Dedifferentiated amniotic fluid mesenchymal stem cell (primary cell): ENCODE measurements around the gene ZNF236.
"Not testable (repeated sequence)": the region's sequence is repeated elsewhere in the genome, so short reads cannot be mapped to it uniquely, and the experiment has no call there.

Experiments used
- DNase-seq: peaks from one replicate; pipeline ENCODE4 v3.0.0-alpha.2; 2016; ENCODE audit errors: extremely low spot score

ZNF236 gene

GRCh38 chr18:76822506-76823160, at the start of gene ZNF236:
Gene ZNF236 (plus strand): TSS chr18:76822557. CDS start chr18:76822608, 51 bp downstream.
- DNase-seq: peak; percentile 63

DNA sequence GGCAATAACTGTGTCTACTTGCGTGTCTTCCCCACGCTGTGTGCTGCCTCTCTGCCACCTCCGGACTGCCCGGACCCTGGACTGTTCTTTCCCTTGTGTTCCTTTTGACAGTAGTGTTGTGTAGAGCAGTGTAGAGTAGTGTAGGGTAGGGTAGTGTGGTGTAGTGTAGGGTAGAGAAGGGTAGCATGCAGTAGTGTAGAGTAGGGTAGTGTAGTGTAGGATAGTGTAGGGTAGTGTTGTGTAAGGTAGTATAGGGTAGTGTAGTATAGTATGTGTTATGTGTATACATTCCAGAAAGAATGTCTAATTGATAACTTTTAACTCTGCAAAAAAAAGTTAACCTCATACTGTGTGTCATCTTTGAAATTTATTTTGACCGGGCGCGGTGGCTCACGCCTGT, 49.7 kb upstream of the ZNF236 start:
- no peak for DNase-seq

GRCh38 chr18:76777036-76777435, 45.3 kb upstream of the ZNF236 start:
- not testable (repeated sequence) for DNase-seq

GRCh38 chr18:76783786-76784484, 38.4 kb upstream of the ZNF236 start:
- no peak for DNase-seq

GRCh38 chr18:76785872-76786271, 36.5 kb upstream of the ZNF236 start:
- DNase-seq: no peak

- no peak for DNase-seq
Observed at GRCh38 chr18:76788571-76789317, 33.6 kb upstream of the ZNF236 start.

DNA sequence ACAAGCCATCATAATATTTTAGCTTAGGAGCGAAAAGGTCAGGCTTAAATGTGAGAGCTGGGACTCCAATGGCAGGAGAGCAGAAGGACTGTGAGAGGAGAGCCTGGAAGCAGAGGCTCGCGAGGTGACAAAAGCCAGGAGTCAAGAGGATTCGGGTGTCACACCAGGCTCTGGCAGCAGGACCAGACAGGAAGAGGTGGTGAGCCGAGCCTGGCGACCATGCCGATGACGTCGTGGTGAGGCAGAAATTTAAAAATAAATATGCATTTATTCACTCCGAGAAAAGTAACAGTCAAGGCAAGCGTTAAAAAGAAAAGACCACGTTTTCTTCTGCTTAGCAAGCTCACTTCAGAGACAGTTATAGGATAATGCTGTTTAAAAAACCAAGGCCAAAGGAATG, 31.3 kb upstream of the ZNF236 start:
- DNase-seq: no peak

GRCh38 chr18:76791642-76792041, 30.7 kb upstream of the ZNF236 start:
- DNase-seq: no peak

DNA sequence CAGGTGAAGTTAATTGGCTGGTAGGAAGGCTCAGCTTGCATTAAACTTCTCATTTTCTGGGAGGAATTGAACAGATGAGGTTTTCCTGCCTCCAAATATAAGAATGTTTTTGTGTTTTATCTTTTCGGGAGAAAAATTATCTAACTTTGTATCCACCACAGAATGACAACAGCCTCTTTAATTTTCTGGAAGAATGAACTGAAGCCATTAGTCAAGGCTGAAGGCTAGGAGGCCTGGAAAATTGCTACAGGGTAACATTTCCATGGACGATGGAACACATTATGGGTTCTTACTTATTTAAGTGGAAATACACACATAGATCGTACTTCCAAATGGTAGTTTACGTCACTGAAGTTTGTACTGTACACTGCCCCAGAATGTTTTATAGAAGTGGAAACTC, 28.0 kb upstream of the ZNF236 start:
- DNase-seq: no peak

GRCh38 chr18:76801567-76802505, 20.5 kb upstream of the ZNF236 start:
- peak; percentile 34 for DNase-seq

GRCh38 chr18:76803413-76803812, 18.9 kb upstream of the ZNF236 start:
- DNase-seq: no peak

- peak; percentile 37 for DNase-seq
Observed at GRCh38 chr18:76803814-76804213, 18.5 kb upstream of the ZNF236 start.

DNA sequence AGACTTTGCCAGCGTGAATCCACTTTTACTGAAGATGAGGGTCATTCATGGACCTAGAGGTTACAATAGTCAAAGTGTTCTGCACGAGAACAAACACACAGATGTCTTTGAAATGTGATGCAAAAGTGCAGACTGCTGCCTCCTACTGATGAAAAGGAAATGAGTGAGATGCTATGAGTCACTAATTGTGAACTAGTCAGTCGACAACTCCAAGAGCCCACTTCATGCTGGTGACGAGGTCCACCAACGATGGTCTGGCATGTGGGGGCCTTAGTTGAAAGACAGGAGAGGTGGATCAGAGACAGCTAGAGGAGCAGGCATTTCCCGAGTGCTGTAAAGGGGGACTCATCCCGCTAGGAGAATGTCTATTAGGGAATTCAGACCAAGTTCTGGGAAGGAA, 17.1 kb upstream of the ZNF236 start:
- no peak for DNase-seq

DNA sequence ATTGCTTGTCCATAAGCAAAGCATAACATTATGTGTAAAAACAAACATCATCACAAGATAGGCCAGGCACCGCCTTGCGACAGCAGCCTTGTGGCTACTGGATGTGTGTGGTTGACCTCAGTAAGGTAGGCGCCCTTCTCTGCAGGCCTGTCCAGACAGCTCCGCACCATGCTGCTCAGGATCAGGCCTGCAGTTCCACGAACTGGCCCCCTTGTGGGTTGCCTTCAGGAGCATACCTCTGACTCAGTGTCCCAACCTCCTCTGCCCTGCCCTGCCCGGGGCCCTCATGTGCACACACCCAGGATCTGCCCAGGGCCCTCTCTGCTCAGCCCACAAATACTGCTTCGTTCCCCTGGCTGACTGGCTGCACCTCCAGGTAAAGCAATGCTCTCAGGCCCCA, 16.1 kb upstream of the ZNF236 start:
- no peak for DNase-seq

GRCh38 chr18:76808561-76808960, 13.8 kb upstream of the ZNF236 start:
- DNase-seq: no peak

GRCh38 chr18:76811530-76811929, 10.8 kb upstream of the ZNF236 start:
- DNase-seq: not testable (repeated sequence)

DNA sequence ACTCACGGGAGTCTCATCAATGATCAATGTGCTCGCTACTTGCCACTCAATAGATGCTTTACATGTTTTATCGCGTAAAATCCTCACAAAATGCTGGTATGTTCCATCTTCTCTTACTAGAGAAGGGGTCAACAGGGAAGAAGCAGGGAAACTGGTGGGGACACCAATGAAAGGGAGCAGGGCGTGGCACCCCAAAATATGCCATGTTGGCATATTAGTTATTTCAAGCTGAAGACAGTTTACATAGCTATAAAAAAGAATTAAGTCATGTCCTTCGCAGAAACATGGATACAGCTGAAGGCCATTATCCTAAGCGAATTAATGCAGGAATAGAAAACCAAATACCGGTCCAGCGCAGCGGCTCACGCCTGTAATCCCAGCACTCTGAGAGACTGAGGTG, 8.1 kb upstream of the ZNF236 start:
- no peak for DNase-seq

DNA sequence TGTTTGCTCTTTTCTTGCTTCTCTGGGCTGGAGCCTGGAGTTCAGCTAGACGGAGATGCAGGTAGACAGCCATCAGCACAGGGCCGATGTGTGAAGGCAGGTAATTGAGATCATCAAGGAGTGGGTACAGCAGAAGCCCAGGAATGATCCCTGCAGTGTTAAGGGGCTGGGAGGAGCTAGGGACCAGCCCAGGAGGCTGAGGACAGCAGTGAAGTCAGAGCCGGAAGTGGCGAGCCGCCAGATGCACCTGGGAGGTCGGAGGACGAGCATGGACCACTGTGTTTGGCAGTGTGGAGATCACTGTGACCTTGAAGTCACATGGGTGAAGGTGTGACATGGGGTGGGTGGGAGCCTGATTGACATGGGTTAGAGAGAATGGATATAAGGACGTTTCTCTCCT, 6.2 kb upstream of the ZNF236 start:
- no peak for DNase-seq

- DNase-seq: no peak
Observed at GRCh38 chr18:76817888-76818611, 4.3 kb upstream of the ZNF236 start.

- DNase-seq: no peak
Observed at GRCh38 chr18:76819411-76820136, 2.8 kb upstream of the ZNF236 start.
